Testis (tissue), 2 donors: Measurements from ENCODE around the gene LORICRIN.

Source experiments
- POLR2A ChIP-seq: fragments of 450-650 bp; IDR thresholded peaks from one replicate; pipeline ENCODE4 v1.6.1; 2017; ENCODE audit warnings: antibody characterized with exemption, mild to moderate bottlenecking, moderate library complexity
- TF ChIP-seq, protein P1 (sequence below), 3 experiments: fragments of 450-650 bp in 2 of 3; fragments of 200-600 bp in 1 of 3; sonication (generic) in 1 of 3; IDR thresholded peaks; one replicate each; pipeline ENCODE4 v1.5.1; 2016 to 2019; ENCODE audit warnings: antibody characterized with exemption in 3 of 3, mild to moderate bottlenecking in 2 of 3, moderate library complexity in 1 of 3

DNA sequence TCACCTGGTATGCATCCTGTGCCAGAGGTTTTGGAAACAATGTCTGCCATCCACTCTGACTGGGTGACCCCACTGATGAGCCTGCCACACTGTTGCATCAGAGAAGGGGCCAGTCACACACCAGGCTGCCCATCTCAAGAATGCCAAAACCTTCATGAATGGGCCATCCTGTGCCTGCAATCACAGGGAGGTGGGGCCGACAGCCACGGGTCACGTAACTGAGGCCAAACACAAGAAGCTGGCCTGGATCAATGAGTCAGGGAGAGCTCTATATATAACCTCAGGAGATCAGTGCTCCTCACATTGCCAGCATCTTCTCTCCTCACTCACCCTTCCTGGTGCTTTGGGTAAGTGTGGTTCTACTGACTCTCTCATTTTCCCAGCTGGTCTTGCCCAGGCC lies at the start of gene LORICRIN:
- TF ChIP-seq, protein P1, sequence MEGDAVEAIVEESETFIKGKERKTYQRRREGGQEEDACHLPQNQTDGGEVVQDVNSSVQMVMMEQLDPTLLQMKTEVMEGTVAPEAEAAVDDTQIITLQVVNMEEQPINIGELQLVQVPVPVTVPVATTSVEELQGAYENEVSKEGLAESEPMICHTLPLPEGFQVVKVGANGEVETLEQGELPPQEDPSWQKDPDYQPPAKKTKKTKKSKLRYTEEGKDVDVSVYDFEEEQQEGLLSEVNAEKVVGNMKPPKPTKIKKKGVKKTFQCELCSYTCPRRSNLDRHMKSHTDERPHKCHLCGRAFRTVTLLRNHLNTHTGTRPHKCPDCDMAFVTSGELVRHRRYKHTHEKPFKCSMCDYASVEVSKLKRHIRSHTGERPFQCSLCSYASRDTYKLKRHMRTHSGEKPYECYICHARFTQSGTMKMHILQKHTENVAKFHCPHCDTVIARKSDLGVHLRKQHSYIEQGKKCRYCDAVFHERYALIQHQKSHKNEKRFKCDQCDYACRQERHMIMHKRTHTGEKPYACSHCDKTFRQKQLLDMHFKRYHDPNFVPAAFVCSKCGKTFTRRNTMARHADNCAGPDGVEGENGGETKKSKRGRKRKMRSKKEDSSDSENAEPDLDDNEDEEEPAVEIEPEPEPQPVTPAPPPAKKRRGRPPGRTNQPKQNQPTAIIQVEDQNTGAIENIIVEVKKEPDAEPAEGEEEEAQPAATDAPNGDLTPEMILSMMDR (IDR thresholded peaks at IDR 0.05), result no peak
- TF ChIP-seq POLR2A, result no peak
